K562 (cell line): Measurements from ENCODE around the gene EHBP1. TPM values are rescaled to one million over a fixed set of nuclear protein-coding genes. Genes with fewer than 3 reads are reported as not detected.
A peak's percentile ranks its signal among the peaks of the same experiment; 100 is the strongest.

Experiments used
- ATAC-seq: fragments of 200-7000 bp; cut with Tn5 transposase; 3 replicates; pipeline ENCODE4 v1.9.1; 2020; ENCODE audit warnings: moderate library complexity
- BruUV-seq: library from RNA; stranded (reverse); fragments of 400-500 nt; replicated peaks from 2 replicates; lab custom pipeline; 2021; lab: Mats Ljungman, UMichigan
- CTCF ChIA-PET: fragments of 300-600 bp; formaldehyde crosslinking; extraction: SDS; loops from one replicate; lab custom pipeline; 2021; ENCODE audit warnings: low intra/inter-chr PET ratio; lab: Yijun Ruan, JAX
- POLR2A ChIA-PET: fragments of 300-600, 350-650 bp; sonication (Branson Sonifier 250); formaldehyde crosslinking; extraction: SDS; loops from one replicate; lab custom pipeline; 2021; ENCODE audit warnings: antibody characterized with exemption, inconsistent platforms; lab: Yijun Ruan, JAX
- DNase-seq, 4 experiments: peaks; one replicate each; pipeline versions ENCODE4 v3.0.0 to v3.0.0-alpha.2; 2011 to 2018; ENCODE audit warnings: low spot score in 3 of 4, mixed read lengths in 3 of 4; ENCODE audit errors: extremely low read depth in 1 of 4
- FAIRE-seq: peaks from 2 replicates; lab custom pipeline; 2011; peaks lifted over from hg19 to GRCh38; lab: Jason Lieb, UNC
- H2AFZ ChIP-seq: 2 replicates; pipeline ENCODE4 v1.6.0; 2011; ENCODE audit warnings: low read depth, low read length, control low read depth, inconsistent platforms
- H3K27ac ChIP-seq: fragments of 200-600 bp; 3 replicates; pipeline ENCODE4 v1.8.0; 2011; ENCODE audit warnings: low read depth, mild to moderate bottlenecking, control low read depth, inconsistent platforms, low read length, moderate library complexity, mixed read lengths; ENCODE audit errors: extremely low read depth
- H3K27me3 ChIP-seq, 2 experiments: fragments of 300-600 bp in 1 of 2; 2 replicates in 1 of 2; 3 replicates in 1 of 2; pipeline versions ENCODE4 v1.6.0 to v1.8.0; 2011; ENCODE audit warnings: inconsistent platforms in 2 of 2, low read length in 2 of 2, mild to moderate bottlenecking in 1 of 2, mixed read lengths in 1 of 2, moderate library complexity in 1 of 2; ENCODE audit not compliant: control insufficient read depth in 2 of 2, insufficient read depth in 2 of 2
- H3K36me3 ChIP-seq: fragments of 300-600 bp; 3 replicates; pipeline ENCODE4 v1.8.0; 2011; ENCODE audit warnings: mild to moderate bottlenecking, low read length, inconsistent platforms; ENCODE audit not compliant: control insufficient read depth, insufficient read depth
- H3K4me1 ChIP-seq, 2 experiments: fragments of 200-600 bp in 1 of 2; replicated peaks in 1 of 2; 2 replicates in 1 of 2; 3 replicates in 1 of 2; pipeline versions ENCODE4 v1.5.1 to v1.8.0; 2011; ENCODE audit warnings: inconsistent platforms in 2 of 2, low read length in 2 of 2, mild to moderate bottlenecking in 1 of 2, mixed read lengths in 1 of 2, moderate library complexity in 1 of 2; ENCODE audit not compliant: control insufficient read depth in 2 of 2, insufficient read depth in 2 of 2
- H3K4me2 ChIP-seq: 2 replicates; pipeline ENCODE4 v1.6.1; 2011; ENCODE audit warnings: low read length, control low read depth, inconsistent platforms, mixed read lengths; ENCODE audit not compliant: insufficient read depth
- H3K4me3 ChIP-seq: fragments of 200-600 bp; sonication (generic), shearing (Covaris generic); 2 replicates; pipeline ENCODE4 v1.5.1; 2016; ENCODE audit warnings: control low read depth, inconsistent platforms
- H3K79me2 ChIP-seq: fragments of 200-600 bp; 3 replicates; pipeline ENCODE4 v1.8.0; 2011; ENCODE audit warnings: low read length, inconsistent platforms; ENCODE audit not compliant: control insufficient read depth, insufficient read depth
- H3K9ac ChIP-seq, 2 experiments: 2 replicates each; pipeline versions ENCODE4 v1.6.0 to v1.6.1; 2011; ENCODE audit warnings: low read depth in 2 of 2, low read length in 2 of 2, control low read depth in 1 of 2, inconsistent platforms in 1 of 2, mild to moderate bottlenecking in 1 of 2, mixed read lengths in 1 of 2; ENCODE audit not compliant: insufficient read depth in 1 of 2
- H3K9me1 ChIP-seq: one replicate; pipeline ENCODE4 v1.6.0; 2011; ENCODE audit warnings: inconsistent platforms, mild to moderate bottlenecking, low read length, moderate library complexity; ENCODE audit not compliant: control insufficient read depth, insufficient read depth
- H3K9me3 ChIP-seq: replicated peaks from 2 replicates; pipeline ENCODE4 v1.5.1; 2011; ENCODE audit warnings: low read depth, low read length, inconsistent platforms; ENCODE audit not compliant: control insufficient read depth, insufficient read depth
- H4K20me1 ChIP-seq: replicated peaks from 2 replicates; pipeline ENCODE4 v1.6.1; 2011; ENCODE audit warnings: low read length, inconsistent platforms, mixed read lengths; ENCODE audit not compliant: control insufficient read depth, insufficient read depth
- CHCHD3 ChIP-seq: fragments of 250-450 bp; sonication (Bioruptor Pico); IDR thresholded peaks from 2 replicates; pipeline ENCODE4 v2.1.2; 2022; ENCODE audit warnings: mild to moderate bottlenecking
- FOXM1 ChIP-seq, 2 experiments: fragments of 450-650 bp in 1 of 2; sonication (generic) in 1 of 2; formaldehyde crosslinking in 1 of 2; IDR thresholded peaks; 2 replicates each; pipeline versions ENCODE4 v1.6.1 to v1.9.0; 2017 to 2022; ENCODE audit warnings: low read depth in 2 of 2, mild to moderate bottlenecking in 2 of 2, missing genetic modification reagents in 1 of 2, moderate library complexity in 1 of 2
- FUS ChIP-seq: fragments of 200-400 bp; formaldehyde crosslinking; optimal IDR thresholded peaks from 2 replicates; pipeline ENCODE3; 2017; ENCODE audit warnings: low read depth, low read length
- KDM1A ChIP-seq, 2 experiments: fragments of 450-650 bp; IDR thresholded peaks; 2 replicates each; pipeline ENCODE4 v1.6.1; 2016; ENCODE audit warnings: mild to moderate bottlenecking in 2 of 2
- MITF ChIP-seq: IDR thresholded peaks from 2 replicates; pipeline ENCODE4 v1.6.1; 2014; ENCODE audit warnings: antibody characterized with exemption
- NONO ChIP-seq, 2 experiments: fragments of 200-400 bp in 1 of 2; fragments of 450-650 bp in 1 of 2; formaldehyde crosslinking in 1 of 2; IDR thresholded peaks; 2 replicates each; pipeline ENCODE4 v1.6.1; 2017; ENCODE audit warnings: low read depth in 2 of 2, mild to moderate bottlenecking in 2 of 2, moderate library complexity in 2 of 2, low read length in 1 of 2
- NR1H2 ChIP-seq: sonication (generic); formaldehyde crosslinking; IDR thresholded peaks from 2 replicates; pipeline ENCODE4 v1.4.0; 2020; ENCODE audit warnings: mild to moderate bottlenecking, missing genetic modification reagents
- ZBTB26 ChIP-seq: fragments of 450-650 bp; formaldehyde crosslinking; IDR thresholded peaks from 2 replicates; pipeline ENCODE4 v1.4.0; 2022; ENCODE audit warnings: missing genetic modification characterization
- ZKSCAN8 ChIP-seq: fragments of 200-800 bp; sonication (Bioruptor generic); IDR thresholded peaks from 2 replicates; pipeline ENCODE4 v1.6.1; 2016; ENCODE audit warnings: missing genetic modification characterization, missing compliant biosample characterization
- ZNF239 ChIP-seq: fragments of 250-450 bp; sonication (Bioruptor Pico); IDR thresholded peaks from 2 replicates; pipeline ENCODE4 v1.4.0; 2020; ENCODE audit warnings: mild to moderate bottlenecking
- WGBS: fragments of 100-300 bp; shearing (Covaris generic); methylation state at CpG from one replicate; pipeline ENCODE4 v1.1.6; 2016; ENCODE audit warnings: low coverage, mixed read lengths; ENCODE audit not compliant: insufficient coverage; ENCODE audit errors: missing lambda C conversion rate; 5-methylcytosine and 5-hydroxymethylcytosine counted together
- in situ Hi-C: fragments of 300-500 bp; cut with MboI; formaldehyde crosslinking; loops from 4 replicates; pipeline ENCODE4 v1.15.0; 2018; ENCODE audit warnings: inconsistent platforms, mixed read lengths
- intact Hi-C: fragments of 100-400 bp; cut with micrococcal nuclease; formaldehyde crosslinking; loops from 2 replicates; pipeline ENCODE4 v1.14.2; 2022
- polyA plus RNA-seq, 8 experiments: library from polyadenylated mRNA; depleted of rRNA in 4 of 8; stranded (reverse) in 5 of 8; unstranded in 3 of 8; fragments of >200 nt; fragmentation: Nextera tagmentation in 2 of 8; fragmentation: Illumina TruSeq in 1 of 8; extraction: Ambion mirVana in 2 of 8; extraction: Trizol in 1 of 8; gene quantifications; 2 replicates each; pipeline versions ENCODE4 v1.2.1 to v1.2.3, GENCODE V29; 2011 to 2014; ENCODE audit warnings: inconsistent platforms in 1 of 8, missing spikeins in 1 of 8
- total RNA-seq, 7 experiments: library from RNA; depleted of rRNA in 6 of 7; stranded (reverse); fragments of >200 nt in 6 of 7; fragmentation: Illumina TruSeq in 2 of 7; extraction: Trizol in 2 of 7; gene quantifications; 2 replicates each; pipeline versions ENCODE4 v1.2.1 to v1.2.3, GENCODE V29; 2011 to 2021; ENCODE audit warnings: low replicate concordance in 1 of 7
- TF ChIP-seq, protein P1 (sequence below): fragments of 450-650 bp; IDR thresholded peaks from 2 replicates; pipeline ENCODE4 v1.6.1; 2016; ENCODE audit warnings: missing biosample characterization, missing genetic modification characterization

Gene EHBP1
- total and polyA plus RNA-seq, 9 of the 15 experiments (the other 6 are each of a cell fraction or from before 2014, with no cell fraction given), result 8.9 to 26.6 (median 19.3) TPM

DNA sequence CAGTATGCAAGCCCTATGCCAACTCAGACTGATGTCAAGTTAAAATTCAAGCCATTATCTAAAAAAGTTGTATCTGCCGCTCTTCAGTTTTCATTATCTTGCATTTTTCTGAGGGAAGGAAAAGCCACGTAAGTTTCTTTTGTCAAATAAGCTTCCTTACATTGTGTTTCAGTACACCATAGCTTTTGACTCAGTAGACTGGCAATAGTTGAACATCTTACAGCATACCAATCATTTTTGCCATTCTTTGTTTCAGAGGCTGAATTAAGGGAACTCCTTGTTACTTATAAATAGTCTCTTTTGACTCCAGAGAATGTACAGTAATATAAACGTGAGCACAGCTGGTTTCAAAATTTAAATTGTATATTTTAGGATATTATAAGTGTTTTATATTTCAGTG, 120.6 kb downstream of the EHBP1 start:
- no peaks in the 10 kb centered on the region for H3K9me1 ChIP-seq
- DNase-seq, result no peak
- 68% methylated on average over 3 of the region's 3 CpGs for WGBS
- H3K27ac ChIP-seq, result no peak overlapping the region
- no peaks in the 10 kb centered on the region for H3K27me3 ChIP-seq
- no peak overlapping the region for H3K9ac ChIP-seq
- H2AFZ ChIP-seq, result no peak overlapping the region
- in situ Hi-C loops (no loop called here), intact Hi-C loops (no loop called here)
- POLR2A ChIA-PET, result interaction anchor here (0.7 kb wide), 1 partner anchor 351 kb away, joined by 3 read pairs; no protein-coding TSS in a partner anchor
- no peak for ATAC-seq
- H3K4me1 ChIP-seq, result no peaks in the 10 kb centered on the region
- no peaks in the 10 kb centered on the region for H3K79me2 ChIP-seq
- BruUV-seq, result no TSS peak
- CTCF ChIA-PET, result no interaction called here
- no peak overlapping the region for H3K4me2 ChIP-seq
- no peaks in the 10 kb centered on the region for H3K9me3 ChIP-seq
- peaks cover 9% of the 10 kb centered on the region; the same call in 1 of the 3 replicates for H3K36me3 ChIP-seq
- no peak overlapping the region for H3K4me3 ChIP-seq
- no peaks in the 10 kb centered on the region for H4K20me1 ChIP-seq
- no peak for TF ChIP-seq ZKSCAN8 (CRISPR knock-in tag)
- TF ChIP-seq CHCHD3, result no peak
- no peak for TF ChIP-seq ZNF239
- no peak for FAIRE-seq

GRCh38 chr2:62826953-62827675, 121.6 kb downstream of the EHBP1 start:
- H3K4me1 ChIP-seq, result no peaks in the 10 kb centered on the region
- ATAC-seq (no peak), FAIRE-seq (peak; percentile 29), DNase-seq (peak in 1 of 4 experiments; percentile 3)
- H3K27me3 ChIP-seq, result no peaks in the 10 kb centered on the region
- no peak overlapping the region for H3K4me3 ChIP-seq
- in situ Hi-C loops, result no loop called here
- no peaks in the 10 kb centered on the region for H3K9me1 ChIP-seq
- peaks cover 9% of the 10 kb centered on the region; the same call in 1 of the 3 replicates for H3K36me3 ChIP-seq
- WGBS, result 76% methylated on average over 4 of the region's 4 CpGs
- no peaks in the 10 kb centered on the region for H4K20me1 ChIP-seq
- BruUV-seq, result no TSS peak
- intact Hi-C loops, result no loop called here
- H3K9ac ChIP-seq, result no peak overlapping the region
- CTCF ChIA-PET, result no interaction called here
- no peak overlapping the region for H3K4me2 ChIP-seq
- no peaks in the 10 kb centered on the region for H3K9me3 ChIP-seq
- H3K79me2 ChIP-seq, result no peaks in the 10 kb centered on the region
- H2AFZ ChIP-seq, result no peak overlapping the region
- POLR2A ChIA-PET, result no interaction called here
- H3K27ac ChIP-seq, result no peak overlapping the region
- TF ChIP-seq ZBTB26 (CRISPR knock-in tag), result no peak
- TF ChIP-seq FUS, result no peak
- TF ChIP-seq MITF, result no peak
- TF ChIP-seq, protein P1, sequence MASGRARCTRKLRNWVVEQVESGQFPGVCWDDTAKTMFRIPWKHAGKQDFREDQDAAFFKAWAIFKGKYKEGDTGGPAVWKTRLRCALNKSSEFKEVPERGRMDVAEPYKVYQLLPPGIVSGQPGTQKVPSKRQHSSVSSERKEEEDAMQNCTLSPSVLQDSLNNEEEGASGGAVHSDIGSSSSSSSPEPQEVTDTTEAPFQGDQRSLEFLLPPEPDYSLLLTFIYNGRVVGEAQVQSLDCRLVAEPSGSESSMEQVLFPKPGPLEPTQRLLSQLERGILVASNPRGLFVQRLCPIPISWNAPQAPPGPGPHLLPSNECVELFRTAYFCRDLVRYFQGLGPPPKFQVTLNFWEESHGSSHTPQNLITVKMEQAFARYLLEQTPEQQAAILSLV (tag), result no peak
- TF ChIP-seq NR1H2, result no peak
- TF ChIP-seq FOXM1 (IDR thresholded peaks at IDR 0.05; ENCODE audit: low read depth), result no peak
- no peak for TF ChIP-seq FOXM1 (CRISPR knock-in tag; IDR thresholded peaks at IDR 0.05; ENCODE audit: low read depth)
- TF ChIP-seq KDM1A (IDR thresholded peaks at IDR 0.05), result peak; percentile 28 to 30; a peak in 1 of 4 replicates
- no peak for TF ChIP-seq NONO (IDR thresholded peaks at IDR 0.05; ENCODE audit: low read depth in 2 of 2, low read length in 1 of 2)
